GM23248 (cell line): ENCODE measurements around the gene ATF4. TPM values are rescaled to one million over a fixed set of nuclear protein-coding genes. Genes with fewer than 3 reads are reported as not detected.

ENCODE experiments used
- DNase-seq: peaks from one replicate; pipeline ENCODE4 v3.0.0-alpha.2; 2015
- H2AFZ ChIP-seq: fragments of 200-600 bp; sonication (generic); 2 replicates; pipeline ENCODE4 v1.6.1; 2016; ENCODE audit warnings: antibody characterized with exemption
- H3F3A ChIP-seq: fragments of 200-600 bp; sonication (generic); 2 replicates; pipeline ENCODE4 v1.6.1; 2016; ENCODE audit warnings: mild to moderate bottlenecking, antibody characterized with exemption, mixed run types; ENCODE audit not compliant: insufficient read depth
- H3K27ac ChIP-seq: fragments of 200-600 bp; sonication (generic); 2 replicates; pipeline ENCODE4 v1.5.1; 2016; ENCODE audit warnings: mild to moderate bottlenecking
- H3K27me3 ChIP-seq: fragments of 200-600 bp; sonication (generic); replicated peaks from 2 replicates; pipeline ENCODE4 v1.6.1; 2016; ENCODE audit warnings: mild to moderate bottlenecking; ENCODE audit not compliant: insufficient read depth
- H3K36me3 ChIP-seq: fragments of 200-600 bp; sonication (generic); 2 replicates; pipeline ENCODE4 v1.6.1; 2016; ENCODE audit warnings: low read depth, mild to moderate bottlenecking
- H3K4me1 ChIP-seq: fragments of 200-600 bp; sonication (generic); 2 replicates; pipeline ENCODE4 v1.6.1; 2016; ENCODE audit warnings: mild to moderate bottlenecking; ENCODE audit not compliant: insufficient read depth
- H3K4me2 ChIP-seq: fragments of 200-600 bp; sonication (generic); one replicate; pipeline ENCODE4 v1.6.1; 2016; ENCODE audit warnings: mild to moderate bottlenecking; ENCODE audit not compliant: unreplicated experiment
- H3K4me3 ChIP-seq: fragments of 200-600 bp; sonication (generic); 2 replicates; pipeline ENCODE4 v1.5.1; 2016; ENCODE audit warnings: mild to moderate bottlenecking
- H3K79me2 ChIP-seq: fragments of 200-600 bp; sonication (generic); 2 replicates; pipeline ENCODE4 v1.6.1; 2016; ENCODE audit warnings: mild to moderate bottlenecking; ENCODE audit not compliant: insufficient read depth
- H3K9ac ChIP-seq: fragments of 200-600 bp; sonication (generic); 2 replicates; pipeline ENCODE4 v1.6.1; 2016; ENCODE audit warnings: mild to moderate bottlenecking
- H3K9me2 ChIP-seq: fragments of 200-600 bp; sonication (generic); 2 replicates; pipeline ENCODE4 v1.6.1; 2016; ENCODE audit warnings: mixed run types, mild to moderate bottlenecking, moderate library complexity; ENCODE audit not compliant: insufficient read depth
- H3K9me3 ChIP-seq: fragments of 200-600 bp; sonication (generic); one replicate; pipeline ENCODE4 v1.6.1; 2017; ENCODE audit warnings: low read depth
- H4K20me1 ChIP-seq: fragments of 200-600 bp; sonication (generic); 2 replicates; pipeline ENCODE4 v1.6.0; 2016; ENCODE audit not compliant: insufficient read depth
- EZH2 ChIP-seq: fragments of 200-600 bp; sonication (generic); IDR thresholded peaks from 2 replicates; pipeline ENCODE4 v1.6.1; 2018; ENCODE audit warnings: antibody characterized with exemption, mild to moderate bottlenecking; ENCODE audit not compliant: insufficient read depth, poor library complexity, severe bottlenecking
- EZH2phosphoT487 ChIP-seq: fragments of 200-600 bp; sonication (generic); IDR thresholded peaks from 2 replicates; pipeline ENCODE4 v1.6.1; 2018; ENCODE audit warnings: antibody characterized with exemption, moderate library complexity, mild to moderate bottlenecking, low read depth; ENCODE audit not compliant: insufficient read depth
- WGBS, 2 experiments: methylation state at CpG; one replicate each; pipeline ENCODE4 v1.1.6; 2015 to 2017; ENCODE audit warnings: low lambda C conversion rate in 2 of 2, low coverage in 1 of 2; ENCODE audit errors: missing lambda C conversion rate in 2 of 2; 5-methylcytosine and 5-hydroxymethylcytosine counted together
- in situ Hi-C: fragments of 300-500 bp; cut with MboI; formaldehyde crosslinking; loops from 2 replicates; pipeline ENCODE4 v1.15.0; 2020
- polyA plus RNA-seq: library from polyadenylated mRNA; unstranded; fragments of >200 nt; fragmentation: Nextera tagmentation; extraction: Ambion mirVana; gene quantifications from 2 replicates; pipeline ENCODE4 v1.2.1, GENCODE V29; 2016
- total RNA-seq: library from RNA; depleted of rRNA; stranded (reverse); fragments of >200 nt; shearing (Covaris generic); gene quantifications from 2 replicates; pipeline ENCODE4 v1.2.3, GENCODE V29; 2014

Gene ATF4
- total and polyA plus RNA-seq, 2 experiments from 2014 or later: 293 to 529 TPM

DNA sequence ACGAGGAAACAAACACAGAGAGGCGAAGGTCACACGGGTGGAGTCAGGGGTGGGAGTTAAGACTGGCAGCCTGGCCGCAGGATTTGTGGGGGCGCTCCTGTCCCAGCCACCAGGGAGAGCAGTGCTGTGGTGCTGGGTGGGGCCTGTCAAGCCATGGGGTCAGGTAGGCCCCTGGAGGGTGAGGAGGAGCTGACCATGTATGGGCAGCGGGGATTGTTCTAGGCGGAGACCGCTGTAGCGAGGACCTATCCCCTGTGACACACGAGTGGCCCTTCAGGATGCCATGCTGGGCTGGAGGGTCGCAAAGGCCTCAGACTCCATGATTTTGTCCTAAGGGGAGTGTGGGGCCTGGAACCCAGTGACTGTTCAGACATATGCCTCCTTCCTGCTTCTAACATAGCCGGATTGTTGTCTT lies 13.7 kb downstream of the ATF4 start:
- H3K36me3 ChIP-seq: 0 out of 2 replicates have a peak, but pooled peaks cover 3% of the 10 kb centered on the region
- TF ChIP-seq EZH2phosphoT487: no peak
- TF ChIP-seq EZH2: no peak
- 79% methylated on average over 10 to 12 of the region's 12 CpGs for WGBS, 2 experiments
- H3K79me2 ChIP-seq: peaks cover 32% of the 10 kb centered on the region
- in situ Hi-C loops: no loop called here
- no peak for DNase-seq
- no peaks in the 10 kb centered on the region for H3K9me3 ChIP-seq
- peaks cover 15% of the 10 kb centered on the region for H3K4me1 ChIP-seq
- H3K4me2 ChIP-seq: peak overlapping the region; percentile 26
- H3K9ac ChIP-seq: peak overlapping the region; percentile 17; the same call in 1 of the 2 replicates
- H3K4me3 ChIP-seq: no peak overlapping the region
- peak overlapping the region; percentile 87 for H2AFZ ChIP-seq
- H3K27me3 ChIP-seq: no peaks in the 10 kb centered on the region
- no peaks in the 10 kb centered on the region for H3K9me2 ChIP-seq
- H3K27ac ChIP-seq: no peak overlapping the region
- H4K20me1 ChIP-seq: no peaks in the 10 kb centered on the region
- H3F3A ChIP-seq: peaks cover 8% of the 10 kb centered on the region; the same call in 1 of the 2 replicates

DNA sequence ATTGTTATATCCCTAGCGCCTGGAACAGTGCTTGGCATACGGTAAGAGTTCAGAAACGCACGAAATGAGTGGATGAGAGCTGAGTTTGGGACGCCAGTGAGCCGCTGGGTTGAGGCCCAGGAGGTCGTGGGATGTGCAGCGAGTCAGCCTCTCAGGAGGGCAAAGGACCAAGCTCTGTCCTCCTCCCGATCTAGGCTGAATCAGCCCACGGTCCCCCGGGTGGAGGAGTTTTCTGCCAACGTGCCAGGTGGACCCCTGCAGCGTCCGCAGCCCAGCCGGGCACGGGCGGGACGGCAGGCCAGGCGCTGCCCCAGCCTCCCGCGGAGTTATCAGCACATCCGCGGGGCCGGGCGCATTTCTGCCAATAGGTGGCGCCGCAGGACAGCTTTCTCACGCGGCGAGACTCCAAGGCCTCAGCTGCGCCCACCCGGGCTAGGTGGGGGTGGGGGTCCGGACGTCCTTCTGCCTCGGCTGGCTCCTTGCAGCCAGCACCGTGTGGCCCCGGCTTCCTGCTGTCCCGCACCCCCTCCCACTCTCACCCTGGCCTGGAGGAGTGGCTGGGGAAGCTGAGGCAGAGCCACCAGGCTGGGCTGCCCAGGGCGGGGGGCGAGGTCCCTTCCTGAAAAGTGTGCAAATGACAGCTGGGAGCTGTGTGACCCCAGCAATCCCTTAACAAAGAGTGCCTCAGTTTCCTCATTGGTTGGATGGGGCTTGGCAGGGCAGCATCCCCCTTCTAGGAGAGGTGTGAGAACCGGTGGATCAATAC lies 14.4 kb downstream of the ATF4 start:
- no peak for TF ChIP-seq EZH2
- no peak for TF ChIP-seq EZH2phosphoT487
- H3K4me3 ChIP-seq: 0 out of 2 replicates have a peak overlapping the region, but pooled peaks have one; percentile 31
- H3K27me3 ChIP-seq: no peaks in the 10 kb centered on the region
- no peak overlapping the region for H3K27ac ChIP-seq
- peak overlapping the region; percentile 26 for H3K4me2 ChIP-seq
- H3K4me1 ChIP-seq: peaks cover 15% of the 10 kb centered on the region
- H2AFZ ChIP-seq: peak overlapping the region; percentile 87
- in situ Hi-C loops: loop anchor here (5.0 kb wide), 1 partner anchor 488 kb away; no protein-coding TSS in a partner anchor
- peak; percentile 79 for DNase-seq
- peaks cover 26% of the 10 kb centered on the region for H3K79me2 ChIP-seq
- H3K9me2 ChIP-seq: no peaks in the 10 kb centered on the region
- WGBS, 2 experiments: 7 to 9% methylated on average over 22 to 27 of the region's 41 CpGs
- H3K9me3 ChIP-seq: no peaks in the 10 kb centered on the region
- H4K20me1 ChIP-seq: no peaks in the 10 kb centered on the region
- 0 out of 2 replicates have a peak, but pooled peaks cover 3% of the 10 kb centered on the region for H3K36me3 ChIP-seq
- H3K9ac ChIP-seq: peak overlapping the region; percentile 17; the same call in 1 of the 2 replicates
- peaks cover 8% of the 10 kb centered on the region; the same call in 1 of the 2 replicates for H3F3A ChIP-seq

GRCh38 chr22:39535357-39535725 lies 15.0 kb downstream of the ATF4 start:
- no peak for TF ChIP-seq EZH2
- no peak for TF ChIP-seq EZH2phosphoT487

DNA sequence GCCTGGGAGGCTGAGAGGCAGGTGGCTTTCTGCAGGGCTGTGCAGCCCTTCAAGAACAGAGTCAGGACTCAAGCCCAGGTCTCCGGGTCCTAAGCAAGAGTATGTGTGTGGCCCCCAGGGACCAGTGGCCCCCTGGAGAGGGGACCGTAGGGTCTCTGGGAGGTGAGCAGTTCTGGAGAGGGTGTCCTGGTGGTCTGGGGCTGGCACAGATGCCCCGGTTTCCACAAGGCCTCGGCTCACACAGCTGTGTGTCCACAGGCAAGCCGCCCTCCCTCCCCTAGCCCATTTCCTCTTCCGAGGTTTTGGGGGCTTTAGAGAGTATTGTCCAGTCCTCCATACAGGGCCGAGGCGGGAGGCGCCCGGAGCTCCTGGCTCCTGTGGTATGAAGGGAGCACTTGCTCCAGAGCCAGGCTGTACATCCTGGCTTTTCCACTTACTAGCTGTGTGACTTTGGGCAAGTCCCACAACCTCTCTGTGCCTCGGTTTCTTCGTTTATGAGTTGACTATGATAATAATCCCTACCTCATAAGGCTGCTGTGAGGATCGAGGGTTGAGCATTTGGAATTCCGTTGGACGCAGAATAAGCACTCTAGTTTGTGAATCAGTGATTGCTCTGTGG lies 15.6 kb downstream of the ATF4 start:
- Histone ChIP-seq H3K9me3 (no peaks in the 10 kb centered on the region), H3K79me2 (peaks cover 15% of the 10 kb centered on the region), H3K36me3 (no peaks in the 10 kb centered on the region), H3K9ac (no peak overlapping the region), H4K20me1 (no peaks in the 10 kb centered on the region), H3K9me2 (no peaks in the 10 kb centered on the region), H3K27me3 (peaks cover 6% of the 10 kb centered on the region; the same call in 1 of the 2 replicates), H3K27ac (no peak overlapping the region), H3F3A (peaks cover 8% of the 10 kb centered on the region; the same call in 1 of the 2 replicates), H3K4me3 (no peak overlapping the region), H2AFZ (no peak overlapping the region), H3K4me1 (peaks cover 8% of the 10 kb centered on the region), H3K4me2 (no peak overlapping the region)
- in situ Hi-C loops: loop anchor here (5.0 kb wide), 1 partner anchor 486 kb away; no protein-coding TSS in a partner anchor
- 75 to 77% methylated on average over 15 of the region's 15 CpGs for WGBS, 2 experiments
- no peak for DNase-seq
- no peak for TF ChIP-seq EZH2
- TF ChIP-seq EZH2phosphoT487: no peak

More at GRCh38 chr22:39535357-39535725, 15.0 kb downstream of the ATF4 start:
- no peak overlapping the region for H3K9ac ChIP-seq
- H3K9me2 ChIP-seq: no peaks in the 10 kb centered on the region
- no peak overlapping the region for H3K4me3 ChIP-seq
- H3K4me2 ChIP-seq: no peak overlapping the region
- in situ Hi-C loops: loop anchor here (5.0 kb wide), 1 partner anchor 487 kb away; no protein-coding TSS in a partner anchor
- no peaks in the 10 kb centered on the region for H3K36me3 ChIP-seq
- no peaks in the 10 kb centered on the region for H3K9me3 ChIP-seq
- peaks cover 14% of the 10 kb centered on the region for H3K4me1 ChIP-seq
- peaks cover 8% of the 10 kb centered on the region; the same call in 1 of the 2 replicates for H3F3A ChIP-seq
- H4K20me1 ChIP-seq: no peaks in the 10 kb centered on the region
- H3K27ac ChIP-seq: no peak overlapping the region
- H3K27me3 ChIP-seq: no peaks in the 10 kb centered on the region
- 19 to 23% methylated on average over 10 to 13 of the region's 13 CpGs for WGBS, 2 experiments
- peaks cover 21% of the 10 kb centered on the region for H3K79me2 ChIP-seq
- DNase-seq: no peak
- H2AFZ ChIP-seq: no peak overlapping the region
